HG03103 (cell line): ENCODE results near the gene PI4K2B.
A peak's percentile ranks its signal among the peaks of the same experiment; 100 is the strongest.
"Not testable (repeated sequence)": the region's sequence is repeated elsewhere in the genome, so short reads cannot be mapped to it uniquely, and the experiment has no call there.

ENCODE experiments used
- ATAC-seq: cut with Tn5 transposase; IDR thresholded peaks from one replicate; pipeline ENCODE4 v1.9.1; 2021; ENCODE audit warnings: low read depth; ENCODE audit not compliant: unreplicated experiment

Gene PI4K2B

DNA sequence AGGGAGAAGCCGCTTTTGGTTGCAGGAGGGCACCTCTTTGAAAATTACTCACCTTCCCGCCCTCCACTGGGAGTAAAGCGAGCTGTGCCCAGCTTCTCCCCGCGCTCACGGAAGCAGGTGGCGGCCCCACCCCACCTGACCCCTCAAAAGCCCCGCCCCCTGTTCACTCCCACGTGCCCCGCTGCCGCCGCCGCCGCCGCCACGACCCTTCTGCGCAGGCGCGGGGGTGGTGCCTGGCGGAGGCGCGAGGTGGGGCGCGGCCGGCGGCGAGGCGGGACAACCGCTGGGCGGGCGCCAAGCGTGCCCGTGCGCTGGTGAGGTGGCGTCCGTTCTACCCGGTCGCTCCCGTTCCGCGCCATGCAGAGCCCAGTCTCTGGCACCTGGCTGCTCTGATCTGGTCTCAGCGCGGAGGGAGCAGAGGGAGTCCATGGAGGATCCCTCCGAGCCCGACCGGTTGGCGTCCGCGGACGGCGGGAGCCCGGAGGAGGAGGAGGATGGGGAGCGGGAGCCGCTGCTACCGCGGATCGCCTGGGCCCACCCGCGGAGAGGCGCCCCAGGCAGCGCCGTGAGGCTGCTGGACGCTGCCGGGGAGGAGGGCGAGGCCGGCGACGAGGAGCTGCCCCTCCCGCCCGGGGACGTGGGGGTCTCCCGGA is at the start of gene PI4K2B:
Gene PI4K2B, plus strand, starts transcription at position 297 of the 653 bp plus-strand sequence. Its CDS starts 131 bp downstream, at position 428.
- peak; percentile 62 for ATAC-seq

DNA sequence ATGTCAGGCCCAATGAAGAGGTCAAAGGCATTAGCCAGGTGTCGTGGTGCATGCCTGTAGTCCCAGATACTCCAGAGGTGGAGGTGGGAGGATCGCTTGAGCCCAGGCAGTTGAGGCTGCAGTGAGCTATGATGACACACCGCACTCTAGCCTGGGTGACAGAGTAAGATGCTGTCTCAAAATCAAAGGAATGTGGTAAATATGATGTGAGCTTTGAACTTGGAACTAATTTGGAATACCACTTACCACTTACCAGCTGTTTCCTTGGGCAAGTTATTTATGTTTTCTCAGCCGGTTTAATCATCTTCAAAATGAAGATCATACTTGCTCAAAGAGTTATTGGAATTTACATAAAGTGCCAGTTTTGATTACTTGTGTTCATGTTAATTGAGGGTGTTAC is 49.8 kb upstream of the PI4K2B start:
- no peak for ATAC-seq

DNA sequence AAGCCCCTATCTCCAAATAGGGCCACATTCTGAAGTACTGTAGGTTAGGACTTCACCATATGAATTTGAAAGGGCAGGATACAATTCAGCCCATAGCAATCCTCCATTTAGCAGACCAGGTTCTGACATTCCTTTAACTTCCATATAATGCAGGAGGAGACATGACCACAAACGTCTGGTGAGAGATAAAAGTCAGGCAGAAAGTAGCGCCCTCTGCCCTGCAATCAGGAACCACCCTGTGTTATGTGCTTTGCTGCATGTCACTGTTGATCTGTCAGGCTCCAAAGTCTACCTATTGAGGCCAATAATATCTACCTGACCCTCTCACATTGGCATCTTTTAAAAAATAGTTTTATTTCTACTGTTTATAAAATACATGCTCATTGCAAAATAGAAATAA is 43.4 kb upstream of the PI4K2B start:
- no peak for ATAC-seq

DNA sequence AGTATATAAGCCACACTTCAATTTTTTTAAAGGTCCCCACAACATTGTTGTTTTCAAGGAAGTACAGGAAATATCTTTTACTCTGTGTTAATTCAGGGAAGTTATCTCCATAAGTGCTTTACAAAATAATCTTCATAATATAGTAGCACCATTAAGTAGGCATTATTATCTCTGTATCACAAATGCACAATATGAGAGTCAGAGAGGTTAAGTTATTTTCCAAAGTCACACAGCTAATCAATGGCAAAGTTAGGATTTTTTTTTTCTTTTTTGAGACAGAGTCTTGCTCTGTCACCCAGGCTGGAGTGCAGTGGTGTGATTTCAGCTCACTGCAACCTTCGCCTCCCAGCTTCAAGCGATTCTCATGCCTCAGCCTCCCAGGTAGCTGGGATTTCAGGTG is 35.1 kb upstream of the PI4K2B start:
- no peak for ATAC-seq

DNA sequence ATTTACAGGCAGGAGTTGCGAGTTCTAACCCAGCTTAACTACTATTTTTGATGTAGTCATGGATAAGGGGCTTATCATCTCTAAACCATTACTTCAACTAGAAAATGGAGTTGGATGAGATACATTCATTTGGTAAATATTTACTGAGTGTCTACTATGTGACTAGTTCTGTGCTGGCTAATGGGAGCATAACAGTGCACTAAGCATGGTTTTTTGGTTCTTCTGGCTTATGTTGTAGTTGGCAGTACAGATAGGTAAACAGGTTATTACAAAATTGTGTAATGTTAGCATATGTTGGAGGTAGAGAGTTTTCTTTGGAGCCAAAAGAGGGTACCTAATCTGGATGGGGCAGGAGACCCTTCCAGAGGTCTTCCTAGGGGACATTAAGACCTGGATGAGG is 25.8 kb upstream of the PI4K2B start:
- ATAC-seq = no peak

DNA sequence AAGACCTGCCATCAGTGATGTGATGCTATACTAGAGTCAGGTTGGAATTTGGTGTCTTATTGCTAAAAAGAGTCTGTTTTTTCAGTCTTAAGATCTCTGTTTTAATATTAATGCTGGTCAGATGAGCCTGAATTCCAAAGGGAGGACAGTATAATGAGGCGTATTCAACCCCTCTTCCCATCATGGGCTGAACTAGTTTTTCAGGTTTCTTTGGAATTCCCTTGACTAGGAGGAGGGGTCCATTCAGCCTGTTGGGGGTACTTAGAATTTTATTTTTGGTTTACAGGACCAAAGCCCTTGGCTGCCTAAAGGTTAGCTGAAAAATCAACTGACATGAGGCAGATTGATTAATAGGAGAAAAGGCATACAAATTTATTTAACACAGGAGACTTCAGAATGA is 24.1 kb upstream of the PI4K2B start:
- no peak for ATAC-seq

DNA sequence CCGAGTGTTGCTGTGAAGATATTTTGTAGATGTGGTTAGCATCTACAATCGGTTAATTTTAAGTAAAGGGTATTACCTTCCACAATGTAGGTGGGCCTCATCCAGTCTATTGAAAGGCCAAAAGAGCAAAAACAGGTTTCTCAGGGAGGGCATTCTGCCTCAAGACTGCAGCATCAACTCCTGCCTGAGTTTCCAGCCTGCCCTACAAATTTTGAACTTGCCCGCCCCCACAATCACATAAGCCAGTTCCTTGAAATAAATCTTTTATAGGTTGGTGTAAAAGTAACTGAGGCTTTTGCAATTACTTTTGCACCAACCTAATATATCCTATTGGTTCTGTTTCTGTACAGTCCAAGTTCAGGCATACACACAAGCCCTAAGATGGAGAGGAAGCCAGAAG is 22.1 kb upstream of the PI4K2B start:
- ATAC-seq = no peak

DNA sequence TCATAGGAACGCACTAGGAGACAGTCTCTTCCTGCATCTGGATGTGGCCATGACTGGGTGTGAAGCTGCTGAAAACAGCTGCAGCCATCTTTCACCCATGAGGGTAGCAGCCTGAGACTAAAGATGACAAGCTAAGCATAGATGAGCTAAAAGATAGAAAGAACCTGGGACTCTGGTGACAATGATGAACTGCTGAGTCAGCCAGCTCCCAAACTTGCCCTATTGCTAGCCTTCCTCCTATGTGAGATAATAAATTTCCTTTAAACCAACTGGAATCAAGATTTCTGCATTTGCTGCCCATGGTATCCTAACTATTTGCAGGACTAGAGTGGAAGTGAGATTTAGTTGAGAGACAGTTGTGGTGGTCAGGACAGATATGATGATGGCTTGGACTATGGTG is 21.0 kb upstream of the PI4K2B start:
- ATAC-seq = no peak

DNA sequence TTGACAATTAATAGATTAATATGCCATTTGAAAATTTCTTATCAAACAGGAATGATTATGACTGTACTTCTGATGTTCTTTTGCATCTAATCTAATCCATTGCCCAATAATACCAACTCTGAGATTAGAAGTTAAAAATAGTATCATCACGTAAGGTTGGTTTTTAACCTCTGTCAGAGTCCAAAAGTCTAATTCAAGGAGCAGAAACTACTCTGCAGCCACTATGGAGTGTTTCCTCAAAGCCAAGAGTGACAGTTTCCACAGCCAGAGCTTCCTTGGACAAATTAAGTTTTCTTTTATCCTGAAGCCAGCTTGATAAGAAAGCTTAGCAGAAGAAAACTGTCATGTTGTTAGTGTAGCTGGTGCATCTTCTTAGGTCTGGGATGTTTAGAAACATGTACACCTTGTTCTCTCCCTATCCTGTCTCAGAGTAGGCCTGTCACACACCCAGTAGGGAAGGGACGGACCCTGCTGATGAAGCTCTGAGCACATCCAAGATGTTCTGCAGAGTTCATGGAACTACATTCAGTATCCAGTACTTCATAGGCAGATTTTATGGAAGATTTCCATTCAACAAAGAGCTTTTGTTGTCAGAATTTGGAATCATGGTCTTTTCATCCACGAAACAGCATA is 20.4 kb upstream of the PI4K2B start:
- no peak for ATAC-seq

DNA sequence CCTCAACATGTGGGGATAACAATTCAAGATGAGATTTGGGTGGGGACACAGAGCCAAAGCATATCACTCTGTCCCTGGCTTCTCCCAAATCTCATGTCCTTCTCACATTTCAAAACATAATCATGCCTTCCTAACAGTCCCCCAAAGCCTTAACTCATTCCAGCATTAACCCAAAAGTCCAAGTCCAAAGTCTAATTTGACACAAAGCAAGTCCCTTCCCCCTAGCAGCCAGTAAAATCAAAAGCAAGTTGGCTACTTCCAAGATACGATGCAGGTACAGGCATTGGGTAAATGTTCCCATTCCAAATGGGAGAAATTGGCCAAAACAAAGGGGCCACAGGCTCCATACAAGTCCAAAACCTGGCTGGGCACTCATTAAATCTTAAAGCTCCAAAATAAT is 19.1 kb upstream of the PI4K2B start:
- not testable (repeated sequence) for ATAC-seq

DNA sequence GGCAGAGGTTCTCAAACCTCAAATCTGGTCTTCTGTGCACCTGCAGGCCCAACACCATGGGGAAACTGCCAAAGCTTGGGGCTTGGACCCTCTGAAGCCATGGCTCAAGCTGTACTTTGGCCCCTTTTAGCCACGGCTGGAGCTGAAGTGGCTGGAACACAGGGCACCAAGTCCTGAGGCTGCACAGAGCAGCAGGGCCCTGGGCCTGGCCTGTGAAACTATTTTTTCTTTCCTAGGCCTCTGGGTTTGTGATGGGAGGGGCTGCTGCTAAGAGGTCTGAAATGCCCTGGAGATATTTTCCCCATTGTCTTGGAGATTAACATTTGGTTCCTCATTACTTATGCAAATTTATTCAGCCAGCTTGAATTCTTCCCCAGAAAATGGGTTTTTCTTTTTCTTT is 18.3 kb upstream of the PI4K2B start:
- no peak for ATAC-seq

DNA sequence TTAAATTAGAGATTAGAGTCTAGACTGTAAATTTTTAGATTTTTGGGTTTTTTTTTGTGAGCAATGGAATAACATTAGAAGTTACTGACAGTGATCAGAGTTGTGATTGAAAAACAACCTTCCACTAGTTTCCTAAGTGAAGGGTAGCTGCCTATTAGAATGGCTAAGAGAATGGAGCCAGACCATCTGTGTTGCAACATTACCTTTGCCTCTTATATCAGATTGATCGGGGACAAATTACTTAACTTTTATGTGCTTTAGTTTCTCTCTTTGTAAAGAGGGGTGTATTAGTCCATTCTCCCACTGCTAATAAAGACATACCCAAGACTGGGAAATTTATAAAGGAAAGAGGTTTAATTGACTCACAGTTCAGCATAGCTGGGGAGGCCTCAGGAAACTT is 12.5 kb upstream of the PI4K2B start:
- ATAC-seq = no peak

DNA sequence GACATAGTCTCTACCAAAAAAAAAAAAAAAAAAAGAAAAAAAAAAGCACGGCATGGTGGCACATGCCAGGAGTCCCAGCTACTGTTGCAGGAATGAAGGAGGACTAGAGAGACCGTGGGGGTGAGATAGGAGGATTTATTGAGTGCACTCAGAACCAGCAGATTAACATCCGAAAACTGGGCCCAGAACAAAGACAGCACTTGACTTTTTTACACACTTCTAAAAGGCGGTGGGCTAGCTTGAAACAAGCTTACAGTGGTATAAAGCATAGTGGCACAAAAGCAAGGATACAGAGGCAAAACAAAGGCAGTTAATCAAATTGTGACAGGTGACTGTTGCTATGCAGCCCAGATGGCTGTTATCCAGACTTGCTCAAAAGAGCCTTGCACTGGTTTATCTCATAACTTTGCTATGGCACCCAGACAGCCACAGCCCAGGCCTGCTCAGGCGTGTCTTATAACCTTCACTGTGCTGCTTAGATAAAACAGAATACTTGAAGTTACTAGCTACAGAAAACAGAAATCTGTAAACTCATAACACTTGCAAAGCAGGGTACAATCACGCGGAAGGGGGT is 9.9 kb upstream of the PI4K2B start:
- ATAC-seq = no peak

DNA sequence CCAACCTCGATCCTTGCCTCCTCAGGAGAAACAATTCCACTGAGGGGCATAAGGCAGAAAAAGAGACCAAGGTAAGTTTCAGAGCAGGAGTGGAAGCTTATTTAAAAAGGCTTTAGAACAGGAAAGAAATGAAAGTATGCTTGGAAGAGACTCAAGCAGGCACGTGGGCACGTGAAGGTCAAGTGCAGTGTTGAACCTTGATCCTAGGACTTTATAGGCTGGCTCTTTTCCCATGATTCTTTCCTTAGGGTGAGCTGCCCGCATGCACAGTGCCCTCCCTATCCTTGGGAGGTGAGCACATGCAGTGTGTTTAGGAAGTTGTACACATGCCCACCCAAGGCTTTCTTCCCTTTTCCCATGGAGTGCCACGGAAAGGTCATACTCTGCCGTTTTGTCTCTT is 4.0 kb upstream of the PI4K2B start:
- no peak for ATAC-seq

DNA sequence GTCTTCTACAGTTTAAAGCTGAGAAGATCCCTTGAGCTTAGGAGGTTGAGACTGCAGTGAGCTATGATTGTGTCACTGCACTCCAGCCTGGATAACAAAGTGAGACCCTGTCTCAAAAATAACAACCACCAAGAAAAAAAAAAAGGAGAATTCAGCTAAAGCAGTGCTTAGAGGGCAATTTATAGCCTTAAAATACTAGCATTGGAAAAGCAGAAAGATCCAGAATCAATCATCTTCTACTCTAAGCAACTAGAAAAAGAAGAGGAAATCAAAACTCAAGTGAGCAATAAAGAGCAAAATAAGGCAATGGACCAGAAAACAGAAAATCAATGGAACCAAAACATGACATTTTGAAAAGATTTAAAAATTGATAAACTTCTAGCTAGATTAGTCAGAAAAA is 639 bp upstream of the PI4K2B start:
- ATAC-seq = no peak

DNA sequence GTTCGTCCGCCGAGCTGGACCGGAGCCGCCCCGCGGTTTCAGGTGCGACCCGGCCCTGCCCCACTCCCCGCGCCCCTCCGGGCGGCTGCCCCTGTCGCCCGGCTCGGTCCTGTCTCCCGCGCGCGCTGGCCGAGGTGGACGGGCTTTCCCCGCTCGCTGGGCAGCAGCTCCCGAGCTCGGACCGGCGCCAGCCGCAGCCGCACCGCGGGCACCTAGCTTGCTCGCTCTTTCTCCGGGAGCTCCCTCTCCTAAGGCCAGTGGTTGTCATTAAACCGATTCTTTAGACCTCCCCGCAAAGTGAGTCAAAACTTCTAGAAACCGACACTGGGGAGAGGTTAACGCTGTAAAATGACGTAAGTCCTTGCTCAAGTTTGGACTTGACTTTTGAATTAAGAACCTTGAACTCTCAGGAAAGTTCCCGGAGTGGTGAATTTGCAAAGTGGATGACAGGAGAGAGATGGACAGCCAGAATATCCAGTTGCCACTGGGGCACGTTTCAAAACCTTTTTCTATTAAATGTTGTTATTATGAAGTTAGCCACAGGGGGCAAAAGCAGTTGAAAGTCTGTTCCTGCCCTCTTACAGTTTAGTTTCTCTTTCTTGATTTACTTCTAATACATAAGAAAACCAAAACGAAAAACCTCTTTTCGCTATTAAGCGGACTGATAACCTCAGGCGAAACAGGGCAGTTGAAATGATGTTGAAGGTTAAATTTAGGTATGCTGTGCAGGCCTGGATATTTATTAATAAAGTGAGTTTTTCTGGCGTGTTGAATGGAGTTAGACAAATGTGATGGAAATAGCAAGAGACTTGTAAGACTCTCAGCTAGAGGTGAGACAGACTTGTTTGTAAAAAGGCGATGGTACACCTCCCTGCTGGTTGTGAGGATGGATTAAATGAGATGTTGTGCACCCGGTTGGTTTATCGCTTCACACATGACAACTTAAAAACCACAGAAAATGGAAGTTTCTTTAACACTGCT is 847 bp downstream of the PI4K2B start:
- ATAC-seq = peak; percentile 47

DNA sequence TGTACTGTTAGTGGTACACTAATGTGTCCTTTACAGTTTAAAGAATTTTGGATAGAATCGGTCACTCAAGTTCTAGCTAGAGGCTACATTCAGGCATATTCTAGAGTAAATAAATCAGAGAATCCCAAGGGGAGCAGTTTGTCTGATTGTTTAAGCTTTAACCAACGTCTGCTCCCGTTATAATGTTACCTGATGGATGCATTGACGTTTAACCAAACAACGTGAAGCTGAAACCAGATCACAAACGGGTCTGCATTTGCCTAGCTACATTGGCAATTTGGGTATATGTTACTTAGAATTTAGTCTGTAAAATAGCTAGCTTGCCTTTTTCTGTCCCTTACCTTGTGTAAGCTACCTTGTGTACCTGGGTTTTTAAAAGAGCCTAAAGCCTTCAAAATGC is 1.6 kb downstream of the PI4K2B start:
- no peak for ATAC-seq

DNA sequence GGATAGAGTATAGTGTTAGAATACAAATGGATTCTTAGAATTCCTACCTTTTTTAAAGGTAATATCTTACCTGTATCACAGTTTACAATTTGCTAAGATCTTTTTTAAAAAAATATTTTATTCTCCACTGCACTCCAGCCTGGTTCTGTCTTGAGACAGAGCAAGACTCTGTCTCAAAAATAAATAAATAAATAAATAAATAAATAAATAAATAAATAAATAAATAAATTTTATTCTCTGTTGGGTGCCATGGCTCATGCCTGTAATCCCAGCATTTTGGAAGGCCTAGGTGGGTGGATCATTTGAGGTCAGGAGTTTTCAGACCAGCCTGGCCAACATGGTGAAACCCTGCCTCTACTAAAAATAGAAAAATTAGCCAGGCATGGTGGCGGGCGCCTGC is 2.2 kb downstream of the PI4K2B start:
- not testable (repeated sequence) for ATAC-seq

DNA sequence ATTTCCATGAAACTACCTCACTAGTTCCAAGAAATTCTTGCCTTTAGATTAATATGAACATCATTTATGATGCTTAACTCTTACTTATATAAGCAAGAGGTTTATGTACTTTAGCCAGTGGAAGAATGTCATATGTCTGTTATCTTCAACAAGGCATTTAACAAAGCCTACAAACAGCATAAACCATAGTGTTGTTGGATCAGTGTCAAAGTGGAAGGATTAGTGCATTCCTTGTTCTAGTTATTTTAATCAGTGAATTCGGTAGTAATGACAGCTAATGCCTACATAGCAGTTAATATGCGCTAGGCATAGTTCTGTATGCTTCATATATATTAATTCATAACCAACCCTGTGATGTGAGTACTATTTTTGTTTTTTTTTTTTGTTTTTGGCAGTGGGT is 3.1 kb downstream of the PI4K2B start:
- ATAC-seq = no peak

DNA sequence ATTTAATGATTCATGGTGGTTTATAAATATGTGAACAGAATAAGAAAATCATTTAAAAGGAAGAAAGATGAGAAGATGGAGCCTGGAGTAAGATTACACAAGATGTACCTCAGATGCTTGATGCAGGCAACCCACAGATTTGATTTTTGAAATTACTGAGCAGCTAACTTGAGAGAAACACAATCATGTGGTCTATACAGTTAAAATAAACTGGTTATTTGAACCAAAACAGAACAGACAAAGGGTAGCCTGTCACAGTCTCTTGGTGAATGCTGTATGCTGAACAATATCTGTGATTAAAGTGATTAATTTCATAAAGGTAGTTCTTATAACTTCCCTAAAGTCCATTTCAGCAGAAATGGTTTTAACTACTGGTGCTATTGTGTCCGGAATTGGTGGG is 4.2 kb downstream of the PI4K2B start:
- ATAC-seq = no peak

DNA sequence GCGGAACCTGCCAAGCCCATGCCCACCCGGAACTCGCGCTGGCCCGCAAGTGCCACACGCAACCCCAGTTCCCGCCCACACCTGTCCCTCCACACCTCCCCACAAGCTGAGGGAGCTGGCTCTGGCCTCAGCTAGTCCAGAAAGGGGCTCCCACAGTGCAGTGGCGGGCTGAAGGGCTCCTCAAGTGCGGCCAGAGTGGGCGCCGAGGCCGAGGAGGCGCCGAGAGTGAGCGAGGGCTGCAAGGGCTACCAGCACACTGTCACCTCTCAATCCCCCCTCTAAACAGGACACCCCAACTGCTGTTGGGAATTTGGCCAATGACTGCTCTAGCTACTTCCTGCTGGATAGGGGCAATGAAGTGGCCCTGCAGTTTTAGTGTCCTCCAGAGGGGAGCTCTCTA is 5.7 kb downstream of the PI4K2B start:
- ATAC-seq = not testable (repeated sequence)
